Gastroesophageal sphincter (tissue), 4 donors: ENCODE data around the gene FBXO38. TPM values are rescaled to one million over a fixed set of nuclear protein-coding genes. Genes with fewer than 3 reads are reported as not detected.

Experiments used
- ATAC-seq: fragments of 150-250 bp; one replicate; pipeline ENCODE4 v1.9.1; 2016; ENCODE audit warnings: mild to moderate bottlenecking, moderate library complexity
- H3K27ac ChIP-seq, 4 donors: fragments of 200-600 bp; sonication (generic) in 3 of 4; 1 replicate in 3 of 4; 2 replicates in 1 of 4; pipeline ENCODE4 v1.5.1; 2016 to 2019
- H3K27me3 ChIP-seq: fragments of 200-600 bp; sonication (generic); one replicate; pipeline ENCODE4 v1.5.1; 2019
- H3K36me3 ChIP-seq, 2 donors: fragments of 200-600 bp; sonication (generic); one replicate each; pipeline ENCODE4 v1.5.1; 2019; ENCODE audit warnings: control low read depth in 1 of 2
- H3K4me1 ChIP-seq, 3 donors: fragments of 200-600 bp; sonication (generic); 1 replicate in 2 of 3; 2 replicates in 1 of 3; pipeline ENCODE4 v1.5.1; 2016 to 2019; ENCODE audit warnings: control low read depth in 2 of 3
- H3K4me3 ChIP-seq, 2 donors: fragments of 200-600 bp; sonication (generic); one replicate each; pipeline ENCODE4 v1.5.1; 2019; ENCODE audit warnings: mild to moderate bottlenecking in 1 of 2, moderate library complexity in 1 of 2
- H3K9me3 ChIP-seq, 3 donors: fragments of 200-600 bp; sonication (generic); one replicate each; pipeline ENCODE4 v1.5.1; 2017 to 2019; ENCODE audit warnings: control low read depth in 2 of 3
- CTCF ChIP-seq, 4 experiments: fragments of 200-600 bp in 2 of 4; fragments of 450-650 bp in 2 of 4; sonication (generic) in 1 of 4; IDR thresholded peaks; one replicate each; pipeline ENCODE4 v1.5.1; 2017 to 2019; ENCODE audit warnings: antibody characterized with exemption in 4 of 4, mild to moderate bottlenecking in 2 of 4, moderate library complexity in 2 of 4
- EP300 ChIP-seq: sonication (generic); formaldehyde crosslinking; IDR thresholded peaks from one replicate; pipeline ENCODE4 v1.6.1; 2017; ENCODE audit warnings: antibody characterized with exemption, mild to moderate bottlenecking
- POLR2A ChIP-seq, 2 donors: fragments of 450-650 bp; IDR thresholded peaks; one replicate each; pipeline ENCODE4 v1.6.1; 2017; ENCODE audit warnings: antibody characterized with exemption in 2 of 2, mild to moderate bottlenecking in 2 of 2, moderate library complexity in 1 of 2
- POLR2AphosphoS5 ChIP-seq: sonication (generic); formaldehyde crosslinking; IDR thresholded peaks from one replicate; pipeline ENCODE4 v1.6.1; 2017; ENCODE audit warnings: antibody characterized with exemption
- WGBS, 2 donors: methylation state at CpG; one replicate each; pipeline ENCODE4 v1.1.5; 2018; ENCODE audit warnings: low coverage in 1 of 2; 5-methylcytosine and 5-hydroxymethylcytosine counted together
- total RNA-seq, 4 donors: library from RNA; depleted of rRNA; stranded (reverse); fragments of >200 nt; gene quantifications; one replicate each; pipeline ENCODE4 v1.1.0, GENCODE V29; 2016

Gene FBXO38
- total RNA-seq, 4 donors from 2014 or later = 29.6 to 80.2 (median 40.7) TPM

- no peak overlapping the region for H3K27ac ChIP-seq
These were observed 61.8 kb downstream of the FBXO38 start for GRCh38 chr5:148445578-148445977.

GRCh38 chr5:148446611-148447010, 62.9 kb downstream of the FBXO38 start:
- peaks cover 0 to 4% (median 0%) of the 10 kb centered on the region in 3 donors for H3K4me1 ChIP-seq
- TF ChIP-seq EP300 = no peak
- TF ChIP-seq POLR2AphosphoS5 = no peak
- TF ChIP-seq CTCF (IDR thresholded peaks at IDR 0.05) = no peak
- TF ChIP-seq POLR2A (IDR thresholded peaks at IDR 0.05) = no peak
- no peak for ATAC-seq

More at GRCh38 chr5:148445578-148445977, 61.8 kb downstream of the FBXO38 start:
- H3K36me3 ChIP-seq = peaks cover 0 to 30% of the 10 kb centered on the region in 2 donors
- TF ChIP-seq CTCF (IDR thresholded peaks at IDR 0.05) (no peak), EP300 (no peak), POLR2AphosphoS5 (no peak), POLR2A (IDR thresholded peaks at IDR 0.05) (no peak)
- H3K4me3 ChIP-seq = no peak overlapping the region
- H3K4me1 ChIP-seq = peaks cover 0 to 4% (median 0%) of the 10 kb centered on the region in 3 donors
- H3K27me3 ChIP-seq = no peaks in the 10 kb centered on the region
- H3K9me3 ChIP-seq = no peaks in the 10 kb centered on the region
- no peak for ATAC-seq
- 71 to 83% methylated on average over 2 to 3 of the region's 3 CpGs for WGBS, 2 donors

GRCh38 chr5:148452499-148453193, 68.9 kb downstream of the FBXO38 start:
- Histone ChIP-seq H3K9me3 (no peaks in the 10 kb centered on the region), H3K27me3 (no peaks in the 10 kb centered on the region), H3K4me1 (no peaks in the 10 kb centered on the region), H3K4me3 (no peak overlapping the region), H3K36me3 (no peaks in the 10 kb centered on the region), H3K27ac (no peak overlapping the region)
- no peak for TF ChIP-seq POLR2A (IDR thresholded peaks at IDR 0.05)
- TF ChIP-seq EP300 = no peak
- TF ChIP-seq CTCF (IDR thresholded peaks at IDR 0.05) = no peak
- TF ChIP-seq POLR2AphosphoS5 = no peak
- no peak for ATAC-seq
- 69 to 73% methylated on average over 3 to 10 of the region's 10 CpGs for WGBS, 2 donors

More at GRCh38 chr5:148446611-148447010, 62.9 kb downstream of the FBXO38 start:
- Histone ChIP-seq H3K36me3 (peaks cover 0 to 20% of the 10 kb centered on the region in 2 donors), H3K4me3 (no peak overlapping the region), H3K27ac (no peak overlapping the region), H3K9me3 (no peaks in the 10 kb centered on the region), H3K27me3 (no peaks in the 10 kb centered on the region)
- WGBS, 2 donors = 63 to 79% methylated on average over 2 of the region's 2 CpGs

GRCh38 chr5:148454576-148454975, 70.8 kb downstream of the FBXO38 start:
- no peak overlapping the region for H3K4me3 ChIP-seq
- H3K9me3 ChIP-seq = no peaks in the 10 kb centered on the region
- H3K36me3 ChIP-seq = no peaks in the 10 kb centered on the region
- no peaks in the 10 kb centered on the region for H3K4me1 ChIP-seq
- H3K27me3 ChIP-seq = no peaks in the 10 kb centered on the region
- TF ChIP-seq EP300 = no peak
- no peak for TF ChIP-seq CTCF (IDR thresholded peaks at IDR 0.05)
- no peak for TF ChIP-seq POLR2AphosphoS5
- TF ChIP-seq POLR2A (IDR thresholded peaks at IDR 0.05) = no peak
- no peak for ATAC-seq
- H3K27ac ChIP-seq = no peak overlapping the region
- whole genome bisulfite sequencing, 2 donors = 75 to 92% methylated on average over 2 of the region's 5 CpGs

- WGBS, 2 donors = 67 to 70% methylated on average over 6 of the region's 6 CpGs
- Histone ChIP-seq H3K9me3 (no peaks in the 10 kb centered on the region), H3K27ac (no peak overlapping the region), H3K27me3 (no peaks in the 10 kb centered on the region), H3K36me3 (no peaks in the 10 kb centered on the region), H3K4me3 (no peak overlapping the region), H3K4me1 (no peaks in the 10 kb centered on the region)
- no peak for TF ChIP-seq CTCF (IDR thresholded peaks at IDR 0.05)
- TF ChIP-seq POLR2A (IDR thresholded peaks at IDR 0.05) = no peak
- no peak for TF ChIP-seq POLR2AphosphoS5
- TF ChIP-seq EP300 = no peak
- no peak for ATAC-seq
These were observed 71.4 kb downstream of the FBXO38 start for GRCh38 chr5:148455185-148455584.
